SH-SY5Y (cell line): ENCODE results near the gene RAB40C.

ENCODE experiments used
- GATA2 ChIP-seq: IDR thresholded peaks from 2 replicates; pipeline ENCODE4 v1.6.1; 2011; ENCODE audit warnings: mild to moderate bottlenecking, low read depth, low read length
- GATA3 ChIP-seq: IDR thresholded peaks from 2 replicates; pipeline ENCODE4 v1.6.1; 2011; ENCODE audit warnings: low read depth, mild to moderate bottlenecking, low read length, moderate library complexity

- TF ChIP-seq GATA2 (no peak), GATA3 (no peak)
Observed at GRCh38 chr16:588889-589657, 793 bp upstream of the RAB40C start.
